HepG2 (cell line): ENCODE measurements around the gene FITM1. TPM values are rescaled to one million over a fixed set of nuclear protein-coding genes. Genes with fewer than 3 reads are reported as not detected.

Experiments
- CBX5 ChIP-seq: sonication (generic); formaldehyde crosslinking; IDR thresholded peaks from 2 replicates; pipeline ENCODE4 v1.4.0; 2020; ENCODE audit warnings: missing genetic modification reagents, borderline replicate concordance
- CENPBD1 ChIP-seq: sonication (generic); formaldehyde crosslinking; IDR thresholded peaks from 2 replicates; pipeline ENCODE4 v1.8.0; 2022; ENCODE audit warnings: missing genetic modification reagents, low read depth, mild to moderate bottlenecking, borderline replicate concordance
- GZF1 ChIP-seq: sonication (generic); formaldehyde crosslinking; IDR thresholded peaks from 2 replicates; pipeline ENCODE4 v1.5.1; 2020; ENCODE audit warnings: mild to moderate bottlenecking, missing genetic modification reagents
- HDAC2 ChIP-seq: sonication (generic); formaldehyde crosslinking; IDR thresholded peaks from 2 replicates; pipeline ENCODE4 v1.4.0; 2020; ENCODE audit warnings: missing genetic modification reagents
- MAFG ChIP-seq: sonication (generic); formaldehyde crosslinking; IDR thresholded peaks from 2 replicates; pipeline ENCODE4 v1.5.1; 2020; ENCODE audit warnings: mild to moderate bottlenecking, missing genetic modification reagents
- NFRKB ChIP-seq: fragments of 450-650 bp; IDR thresholded peaks from 2 replicates; pipeline ENCODE4 v1.6.1; 2017
- NPAS2 ChIP-seq: sonication (generic); formaldehyde crosslinking; IDR thresholded peaks from 2 replicates; pipeline ENCODE4 v1.8.0; 2022; ENCODE audit warnings: mild to moderate bottlenecking, missing genetic modification reagents, borderline replicate concordance
- REL ChIP-seq: sonication (generic); formaldehyde crosslinking; conservative IDR thresholded peaks from 2 replicates; pipeline ENCODE4 v1.8.0; 2022; ENCODE audit warnings: mild to moderate bottlenecking, missing genetic modification reagents, moderate library complexity
- SATB2 ChIP-seq: sonication (generic); formaldehyde crosslinking; IDR thresholded peaks from 2 replicates; pipeline ENCODE4 v1.5.0; 2020; ENCODE audit warnings: missing genetic modification reagents
- ZNF138 ChIP-seq: sonication (generic); formaldehyde crosslinking; IDR thresholded peaks from 2 replicates; pipeline ENCODE4 v1.5.0; 2020; ENCODE audit warnings: mild to moderate bottlenecking, low read depth, missing genetic modification reagents
- ZNF205 ChIP-seq: IDR thresholded peaks from 2 replicates; pipeline ENCODE4 v1.6.1; 2018; ENCODE audit warnings: missing biosample characterization, missing genetic modification reagents
- ZNF207 ChIP-seq: fragments of 450-650 bp; IDR thresholded peaks from 2 replicates; pipeline ENCODE4 v1.6.1; 2016; ENCODE audit warnings: antibody characterized with exemption, borderline replicate concordance
- ZNF382 ChIP-seq: sonication (generic); formaldehyde crosslinking; IDR thresholded peaks from 2 replicates; pipeline ENCODE4 v1.5.0; 2020; ENCODE audit warnings: missing genetic modification reagents, mild to moderate bottlenecking, borderline replicate concordance
- ZNF850 ChIP-seq: sonication (generic); formaldehyde crosslinking; conservative IDR thresholded peaks from 2 replicates; pipeline ENCODE4 v1.9.0; 2021; ENCODE audit warnings: mild to moderate bottlenecking, missing genetic modification reagents
- polyA plus RNA-seq, 8 experiments: library from polyadenylated mRNA; depleted of rRNA in 3 of 8; stranded (reverse) in 7 of 8; unstranded in 1 of 8; fragments of >200 nt; fragmentation: Illumina TruSeq in 4 of 8; extraction: Trizol in 4 of 8; gene quantifications; 2 replicates each; pipeline versions ENCODE4 v1.2.1 to v1.2.3, GENCODE V29; 2011 to 2016; ENCODE audit warnings: low read depth in 4 of 8, missing spikeins in 1 of 8, mixed read lengths in 1 of 8; ENCODE audit not compliant: insufficient read depth in 1 of 8
- total RNA-seq, 5 experiments: library from RNA; depleted of rRNA; stranded (reverse); fragments of >200 nt; fragmentation: Illumina TruSeq; extraction: Trizol; gene quantifications; 2 replicates each; pipeline ENCODE4 v1.2.3, GENCODE V29; 2016; ENCODE audit warnings: low read depth in 1 of 5
- TF ChIP-seq, protein P1 (sequence below): sonication (generic); formaldehyde crosslinking; conservative IDR thresholded peaks from 2 replicates; pipeline ENCODE4 v1.8.1; 2023; ENCODE audit warnings: missing genetic modification reagents
- TF ChIP-seq, protein P2 (sequence below): fragments of 450-650 bp; IDR thresholded peaks from 2 replicates; pipeline ENCODE4 v1.6.1; 2017
- TF ChIP-seq, protein P3 (sequence below): sonication (generic); formaldehyde crosslinking; IDR thresholded peaks from 2 replicates; pipeline ENCODE4 v1.5.0; 2020; ENCODE audit warnings: mild to moderate bottlenecking, missing genetic modification reagents
- TF ChIP-seq, protein P4 (sequence below): sonication (generic); formaldehyde crosslinking; IDR thresholded peaks from 2 replicates; pipeline ENCODE4 v1.8.0; 2022; ENCODE audit warnings: mild to moderate bottlenecking, missing genetic modification reagents, borderline replicate concordance

Gene FITM1
- total and polyA plus RNA-seq, 2 of the 13 experiments (the other 11 are each of a cell fraction or from before 2014, with no cell fraction given): 2.7 to 5.8 TPM

- TF ChIP-seq, protein P1, sequence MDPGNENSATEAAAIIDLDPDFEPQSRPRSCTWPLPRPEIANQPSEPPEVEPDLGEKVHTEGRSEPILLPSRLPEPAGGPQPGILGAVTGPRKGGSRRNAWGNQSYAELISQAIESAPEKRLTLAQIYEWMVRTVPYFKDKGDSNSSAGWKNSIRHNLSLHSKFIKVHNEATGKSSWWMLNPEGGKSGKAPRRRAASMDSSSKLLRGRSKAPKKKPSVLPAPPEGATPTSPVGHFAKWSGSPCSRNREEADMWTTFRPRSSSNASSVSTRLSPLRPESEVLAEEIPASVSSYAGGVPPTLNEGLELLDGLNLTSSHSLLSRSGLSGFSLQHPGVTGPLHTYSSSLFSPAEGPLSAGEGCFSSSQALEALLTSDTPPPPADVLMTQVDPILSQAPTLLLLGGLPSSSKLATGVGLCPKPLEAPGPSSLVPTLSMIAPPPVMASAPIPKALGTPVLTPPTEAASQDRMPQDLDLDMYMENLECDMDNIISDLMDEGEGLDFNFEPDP (CRISPR knock-in tag): no peak
- TF ChIP-seq, protein P2, sequence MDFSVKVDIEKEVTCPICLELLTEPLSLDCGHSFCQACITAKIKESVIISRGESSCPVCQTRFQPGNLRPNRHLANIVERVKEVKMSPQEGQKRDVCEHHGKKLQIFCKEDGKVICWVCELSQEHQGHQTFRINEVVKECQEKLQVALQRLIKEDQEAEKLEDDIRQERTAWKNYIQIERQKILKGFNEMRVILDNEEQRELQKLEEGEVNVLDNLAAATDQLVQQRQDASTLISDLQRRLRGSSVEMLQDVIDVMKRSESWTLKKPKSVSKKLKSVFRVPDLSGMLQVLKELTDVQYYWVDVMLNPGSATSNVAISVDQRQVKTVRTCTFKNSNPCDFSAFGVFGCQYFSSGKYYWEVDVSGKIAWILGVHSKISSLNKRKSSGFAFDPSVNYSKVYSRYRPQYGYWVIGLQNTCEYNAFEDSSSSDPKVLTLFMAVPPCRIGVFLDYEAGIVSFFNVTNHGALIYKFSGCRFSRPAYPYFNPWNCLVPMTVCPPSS: no peak; the same call in 1 of the 2 replicates
- TF ChIP-seq NPAS2 (CRISPR knock-in tag) (no peak), ZNF205 (CRISPR knock-in tag) (peak; percentile 95), ZNF850 (CRISPR knock-in tag) (no peak), ZNF138 (CRISPR knock-in tag) (peak; percentile 63; the same call in 1 of the 2 replicates), ZNF382 (no peak), GZF1 (peak; percentile 76; the same call in 1 of the 2 replicates), HDAC2 (CRISPR knock-in tag) (peak; percentile 100), REL (CRISPR knock-in tag) (peak; percentile 70; the same call in 1 of the 2 replicates), ZNF207 (peak; percentile 78; the same call in 1 of the 2 replicates), MAFG (CRISPR knock-in tag) (no peak), SATB2 (peak; percentile 87; the same call in 1 of the 2 replicates), NFRKB (no peak), CENPBD1 (CRISPR knock-in tag) (no peak; the same call in 1 of the 2 replicates), CBX5 (CRISPR knock-in tag) (peak; percentile 100)
- TF ChIP-seq, protein P3, sequence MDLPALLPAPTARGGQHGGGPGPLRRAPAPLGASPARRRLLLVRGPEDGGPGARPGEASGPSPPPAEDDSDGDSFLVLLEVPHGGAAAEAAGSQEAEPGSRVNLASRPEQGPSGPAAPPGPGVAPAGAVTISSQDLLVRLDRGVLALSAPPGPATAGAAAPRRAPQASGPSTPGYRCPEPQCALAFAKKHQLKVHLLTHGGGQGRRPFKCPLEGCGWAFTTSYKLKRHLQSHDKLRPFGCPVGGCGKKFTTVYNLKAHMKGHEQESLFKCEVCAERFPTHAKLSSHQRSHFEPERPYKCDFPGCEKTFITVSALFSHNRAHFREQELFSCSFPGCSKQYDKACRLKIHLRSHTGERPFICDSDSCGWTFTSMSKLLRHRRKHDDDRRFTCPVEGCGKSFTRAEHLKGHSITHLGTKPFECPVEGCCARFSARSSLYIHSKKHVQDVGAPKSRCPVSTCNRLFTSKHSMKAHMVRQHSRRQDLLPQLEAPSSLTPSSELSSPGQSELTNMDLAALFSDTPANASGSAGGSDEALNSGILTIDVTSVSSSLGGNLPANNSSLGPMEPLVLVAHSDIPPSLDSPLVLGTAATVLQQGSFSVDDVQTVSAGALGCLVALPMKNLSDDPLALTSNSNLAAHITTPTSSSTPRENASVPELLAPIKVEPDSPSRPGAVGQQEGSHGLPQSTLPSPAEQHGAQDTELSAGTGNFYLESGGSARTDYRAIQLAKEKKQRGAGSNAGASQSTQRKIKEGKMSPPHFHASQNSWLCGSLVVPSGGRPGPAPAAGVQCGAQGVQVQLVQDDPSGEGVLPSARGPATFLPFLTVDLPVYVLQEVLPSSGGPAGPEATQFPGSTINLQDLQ (CRISPR knock-in tag): peak; percentile 87; the same call in 1 of the 2 replicates
- TF ChIP-seq, protein P4, sequence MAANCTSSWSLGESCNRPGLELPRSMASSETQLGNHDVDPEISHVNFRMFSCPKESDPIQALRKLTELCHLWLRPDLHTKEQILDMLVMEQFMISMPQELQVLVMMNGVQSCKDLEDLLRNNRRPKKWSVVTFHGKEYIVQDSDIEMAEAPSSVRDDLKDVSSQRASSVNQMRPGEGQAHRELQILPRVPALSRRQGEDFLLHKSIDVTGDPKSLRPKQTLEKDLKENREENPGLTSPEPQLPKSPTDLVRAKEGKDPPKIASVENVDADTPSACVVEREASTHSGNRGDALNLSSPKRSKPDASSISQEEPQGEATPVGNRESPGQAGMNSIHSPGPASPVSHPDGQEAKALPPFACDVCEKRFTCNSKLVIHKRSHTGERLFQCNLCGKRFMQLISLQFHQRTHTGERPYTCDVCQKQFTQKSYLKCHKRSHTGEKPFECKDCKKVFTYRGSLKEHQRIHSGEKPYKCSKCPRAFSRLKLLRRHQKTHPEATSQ (CRISPR knock-in tag): peak; percentile 95
Observed at GRCh38 chr14:24160850-24161804, 30.7 kb downstream of the FITM1 start, which contains the start of gene IRF9 (continued).
